GM21381 (cell line): ENCODE measurements around the gene PCED1B.
"Not testable (repeated sequence)": the region's sequence is repeated elsewhere in the genome, so short reads cannot be mapped to it uniquely, and the experiment has no call there.

ENCODE experiments used
- ATAC-seq: cut with Tn5 transposase; IDR thresholded peaks from one replicate; pipeline ENCODE4 v1.9.1; 2021; ENCODE audit warnings: mild to moderate bottlenecking, moderate library complexity; ENCODE audit not compliant: unreplicated experiment

Gene PCED1B

GRCh38 chr12:47160316-47161244 lies 81.2 kb downstream of the PCED1B start:
- no peak for ATAC-seq

GRCh38 chr12:47164116-47164515 lies 84.7 kb downstream of the PCED1B start:
- ATAC-seq: no peak

- no peak for ATAC-seq
Measured at GRCh38 chr12:47164724-47165439, 85.5 kb downstream of the PCED1B start.

- no peak for ATAC-seq
Measured at GRCh38 chr12:47165934-47166333, 86.5 kb downstream of the PCED1B start.

- no peak for ATAC-seq
Measured at GRCh38 chr12:47166365-47166764, 86.9 kb downstream of the PCED1B start.

- not testable (repeated sequence) for ATAC-seq
Measured at GRCh38 chr12:47170281-47170680, 90.9 kb downstream of the PCED1B start.

GRCh38 chr12:47178014-47178413 lies 98.6 kb downstream of the PCED1B start:
- ATAC-seq: no peak

- ATAC-seq: not testable (repeated sequence)
Measured at GRCh38 chr12:47182164-47182938, 102.9 kb downstream of the PCED1B start.

GRCh38 chr12:47184229-47184628 lies 104.8 kb downstream of the PCED1B start:
- ATAC-seq: no peak

GRCh38 chr12:47184813-47185212 lies 105.4 kb downstream of the PCED1B start:
- no peak for ATAC-seq

GRCh38 chr12:47186246-47186645 lies 106.8 kb downstream of the PCED1B start:
- ATAC-seq: no peak

GRCh38 chr12:47188576-47189441 lies 109.4 kb downstream of the PCED1B start:
- no peak for ATAC-seq

GRCh38 chr12:47189728-47190127 lies 110.3 kb downstream of the PCED1B start:
- ATAC-seq: no peak

- ATAC-seq: no peak
Measured at GRCh38 chr12:47190271-47190750, 110.9 kb downstream of the PCED1B start.

GRCh38 chr12:47190905-47191304 lies 111.5 kb downstream of the PCED1B start:
- ATAC-seq: no peak

GRCh38 chr12:47192051-47192450 lies 112.6 kb downstream of the PCED1B start:
- ATAC-seq: no peak

- ATAC-seq: no peak
Measured at GRCh38 chr12:47193066-47193465, 113.6 kb downstream of the PCED1B start.

GRCh38 chr12:47194501-47194900 lies 115.1 kb downstream of the PCED1B start:
- no peak for ATAC-seq

GRCh38 chr12:47200446-47200845 lies 121.0 kb downstream of the PCED1B start:
- no peak for ATAC-seq

- ATAC-seq: not testable (repeated sequence)
Measured at GRCh38 chr12:47201190-47201589, 121.8 kb downstream of the PCED1B start.
